PC-3 (cell line): ENCODE measurements around the gene AEN. TPM values are rescaled to one million over a fixed set of nuclear protein-coding genes. Genes with fewer than 3 reads are reported as not detected.

ENCODE experiments used
- ATAC-seq: fragments of 200-7000 bp; cut with Tn5 transposase; 2 replicates; pipeline ENCODE4 v1.9.1; 2020; ENCODE audit warnings: mild to moderate bottlenecking, moderate library complexity
- BruUV-seq: library from RNA; stranded (reverse); fragments of 400-500 nt; replicated peaks from 2 replicates; lab custom pipeline; 2021; lab: Mats Ljungman, UMichigan
- CTCF ChIA-PET: fragments of 300-600 bp; sonication (Branson Sonifier 250); formaldehyde crosslinking; loops from one replicate; lab custom pipeline; 2022; ENCODE audit warnings: antibody characterized with exemption; lab: Charles Lee
- POLR2A ChIA-PET: fragments of 300-600 bp; sonication (Branson Sonifier 250); formaldehyde crosslinking; loops from one replicate; lab custom pipeline; 2022; ENCODE audit warnings: antibody characterized with exemption; ENCODE audit not compliant: unreplicated experiment; lab: Charles Lee
- DNase-seq: peaks from one replicate; pipeline ENCODE4 v3.0.0-alpha.2; 2015
- H2AFZ ChIP-seq: fragments of 300-600 bp; sonication (generic); 2 replicates; pipeline ENCODE4 v1.6.0; 2016; ENCODE audit warnings: antibody characterized with exemption, low read length
- H3F3A ChIP-seq: fragments of 300-600 bp; sonication (generic); one replicate; pipeline ENCODE4 v1.6.0; 2017; ENCODE audit warnings: antibody characterized with exemption, low read length, control low read depth, mild to moderate bottlenecking; ENCODE audit not compliant: unreplicated experiment
- H3K27ac ChIP-seq: fragments of 300-600 bp; sonication (generic); 2 replicates; pipeline ENCODE4 v1.5.1; 2016; ENCODE audit warnings: mild to moderate bottlenecking, low read length
- H3K27me3 ChIP-seq: fragments of 300-600 bp; sonication (generic); 2 replicates; pipeline ENCODE4 v1.6.1; 2016; ENCODE audit warnings: low read length, mixed read lengths
- H3K36me3 ChIP-seq: fragments of 300-600 bp; sonication (generic); 2 replicates; pipeline ENCODE4 v1.6.1; 2016; ENCODE audit warnings: low read depth, mixed run types, low read length, mixed read lengths
- H3K4me1 ChIP-seq: fragments of 300-600 bp; sonication (generic); 2 replicates; pipeline ENCODE4 v1.5.1; 2016; ENCODE audit warnings: low read length; ENCODE audit not compliant: insufficient read depth
- H3K4me2 ChIP-seq: fragments of 300-600 bp; sonication (generic); 2 replicates; pipeline ENCODE4 v1.6.0; 2016; ENCODE audit warnings: low read length
- H3K4me3 ChIP-seq: fragments of 300-600 bp; sonication (generic); 2 replicates; pipeline ENCODE4 v1.5.1; 2016; ENCODE audit warnings: mild to moderate bottlenecking, low read length, mixed read lengths
- H3K79me2 ChIP-seq: fragments of 300-600 bp; sonication (generic); 2 replicates; pipeline ENCODE4 v1.6.1; 2017; ENCODE audit warnings: low read length, mixed read lengths
- H3K9ac ChIP-seq: fragments of 300-600 bp; sonication (generic); 2 replicates; pipeline ENCODE4 v1.6.0; 2016; ENCODE audit warnings: mild to moderate bottlenecking, low read length
- H3K9me2 ChIP-seq: fragments of 300-600 bp; sonication (generic); replicated peaks from 2 replicates; pipeline ENCODE4 v1.6.1; 2016; ENCODE audit warnings: mixed run types, low read length, mixed read lengths
- H3K9me3 ChIP-seq: fragments of 300-600 bp; sonication (generic); 2 replicates; pipeline ENCODE4 v1.6.1; 2016; ENCODE audit warnings: low read length, mixed read lengths
- H4K20me1 ChIP-seq: fragments of 300-600 bp; sonication (generic); 2 replicates; pipeline ENCODE4 v1.6.1; 2016; ENCODE audit warnings: low read length, mixed read lengths
- CTCF ChIP-seq: fragments of 300-600 bp; sonication (generic); conservative IDR thresholded peaks from 2 replicates; pipeline ENCODE4 v1.5.1; 2017; ENCODE audit warnings: antibody characterized with exemption, low read depth, mild to moderate bottlenecking, low read length
- EZH2 ChIP-seq: fragments of 300-600 bp; sonication (generic); IDR thresholded peaks from one replicate; pipeline ENCODE4 v1.6.1; 2017; ENCODE audit warnings: antibody characterized with exemption, mild to moderate bottlenecking, low read length; ENCODE audit not compliant: unreplicated experiment
- EZH2phosphoT487 ChIP-seq: fragments of 300-600 bp; sonication (generic); IDR thresholded peaks from 2 replicates; pipeline ENCODE4 v1.6.1; 2018; ENCODE audit warnings: mild to moderate bottlenecking, antibody characterized with exemption, low read length, borderline replicate concordance
- intact Hi-C: fragments of 100-400 bp; cut with micrococcal nuclease; formaldehyde crosslinking; loops from 2 replicates; pipeline ENCODE4 v1.9.0; 2023
- total RNA-seq: library from RNA; depleted of rRNA; stranded (reverse); fragments of >200 nt; gene quantifications from 2 replicates; pipeline ENCODE4 v1.2.3, GENCODE V29; 2014

AEN gene
- total RNA-seq, 1 experiment from 2014 or later: 81.3 TPM

DNA sequence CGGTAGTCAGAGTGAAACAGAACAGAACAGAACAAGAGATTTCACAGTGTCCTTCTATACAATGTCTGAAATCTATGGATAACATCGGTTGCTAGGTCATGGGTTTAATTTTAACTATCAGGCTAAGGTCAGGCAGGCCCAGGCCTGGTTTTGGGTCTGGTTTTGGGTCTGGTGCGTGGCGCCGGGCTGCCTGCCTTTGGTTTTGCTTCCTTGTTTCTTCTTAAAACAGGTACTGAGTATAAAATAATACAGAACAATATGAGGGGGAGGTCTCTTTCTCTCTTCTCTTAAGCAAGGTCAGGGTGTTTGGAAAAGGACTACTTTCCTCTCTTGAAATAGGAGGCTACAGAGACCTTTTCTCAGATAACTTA is 1.4 kb downstream of the AEN start:
- ChIA-PET CTCF (no interaction called here), POLR2A (no interaction called here)
- TF ChIP-seq EZH2 (no peak), CTCF (no peak), EZH2phosphoT487 (no peak)
- Histone ChIP-seq H3F3A (no peaks in the 10 kb centered on the region), H3K36me3 (peaks cover 26% of the 10 kb centered on the region), H2AFZ (no peak overlapping the region), H3K9me3 (no peaks in the 10 kb centered on the region), H3K9ac (peak overlapping the region; percentile 100), H3K4me2 (peak overlapping the region; percentile 99), H3K4me1 (peaks cover 51% of the 10 kb centered on the region), H3K79me2 (peaks cover 63% of the 10 kb centered on the region), H3K27me3 (no peaks in the 10 kb centered on the region), H3K27ac (peak overlapping the region; percentile 98), H3K4me3 (peak overlapping the region; percentile 90), H3K9me2 (no peaks in the 10 kb centered on the region), H4K20me1 (peaks cover 25% of the 10 kb centered on the region; the same call in 1 of the 2 replicates)
- ATAC-seq (no peak; the same call in 1 of the 2 replicates), DNase-seq (no peak)
- TSS peak; percentile 61 for BruUV-seq
- intact Hi-C loops: loop anchor here (10.0 kb wide), 1 partner anchor 212 kb away; no protein-coding TSS in a partner anchor

- POLR2A ChIA-PET: interaction anchor here (0.6 kb wide), 1 partner anchor 15 kb away, joined by 4 read pairs; the partner anchor contains the start of gene ISG20
- ATAC-seq: peak; percentile 74
- intact Hi-C loops: loop anchor here (1.0 to 10.0 kb wide), 2 partner anchors 15 to 212 kb away; no protein-coding TSS in a partner anchor
- Histone ChIP-seq H3F3A (no peaks in the 10 kb centered on the region), H4K20me1 (peaks cover 28% of the 10 kb centered on the region; the same call in 1 of the 2 replicates), H3K4me3 (peak overlapping the region; percentile 90), H3K4me1 (peaks cover 53% of the 10 kb centered on the region), H3K27me3 (no peaks in the 10 kb centered on the region), H3K9me3 (no peaks in the 10 kb centered on the region), H3K27ac (peak overlapping the region; percentile 98), H3K79me2 (peaks cover 67% of the 10 kb centered on the region), H3K36me3 (peaks cover 31% of the 10 kb centered on the region), H3K9me2 (no peaks in the 10 kb centered on the region), H2AFZ (no peak overlapping the region), H3K9ac (peak overlapping the region; percentile 100), H3K4me2 (peak overlapping the region; percentile 99)
- DNase-seq: peak; percentile 92
- no peak for TF ChIP-seq EZH2phosphoT487
- TF ChIP-seq CTCF: no peak
- no peak for TF ChIP-seq EZH2
- CTCF ChIA-PET: no interaction called here
- no TSS peak for BruUV-seq
Measured at GRCh38 chr15:88623061-88623460, 1.9 kb downstream of the AEN start.

DNA sequence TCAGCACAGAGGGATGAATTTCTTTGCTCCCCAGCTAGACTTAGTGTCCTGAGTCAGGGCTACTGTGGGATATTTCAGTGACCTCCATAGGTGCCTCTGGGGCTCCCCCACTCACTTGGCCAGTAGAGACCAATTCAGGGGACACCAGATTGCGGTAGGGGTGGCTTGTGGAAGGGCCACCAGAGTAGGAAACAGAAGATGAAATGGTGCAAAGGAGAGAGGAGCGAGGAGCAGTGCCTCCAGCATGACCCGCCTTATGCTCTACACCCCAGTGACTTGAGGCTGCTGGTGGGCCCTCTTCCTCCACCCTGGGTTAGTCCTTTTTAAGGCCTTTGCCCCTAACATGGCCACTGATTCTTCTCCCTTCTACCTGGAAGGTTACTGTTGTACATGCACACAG is 2.5 kb downstream of the AEN start:
- H4K20me1 ChIP-seq: peaks cover 30% of the 10 kb centered on the region; the same call in 1 of the 2 replicates
- H3K9me2 ChIP-seq: no peaks in the 10 kb centered on the region
- no peak for TF ChIP-seq EZH2
- no peak for TF ChIP-seq CTCF
- no peak for TF ChIP-seq EZH2phosphoT487
- DNase-seq (no peak), ATAC-seq (no peak)
- H3K36me3 ChIP-seq: peaks cover 37% of the 10 kb centered on the region
- peaks cover 54% of the 10 kb centered on the region for H3K4me1 ChIP-seq
- H2AFZ ChIP-seq: no peak overlapping the region
- H3K9me3 ChIP-seq: no peaks in the 10 kb centered on the region
- no peaks in the 10 kb centered on the region for H3F3A ChIP-seq
- peak overlapping the region; percentile 98 for H3K27ac ChIP-seq
- peak overlapping the region; percentile 90 for H3K4me3 ChIP-seq
- ChIA-PET POLR2A (interaction anchor here (0.6 kb wide), 1 partner anchor 15 kb away, joined by 4 read pairs; the partner anchor contains the start of gene ISG20), CTCF (interaction anchor here (1.6 kb wide), 1 partner anchor 15 kb away, joined by 17 read pairs; the partner anchor contains the start of gene ISG20)
- peak overlapping the region; percentile 99 for H3K4me2 ChIP-seq
- peaks cover 73% of the 10 kb centered on the region for H3K79me2 ChIP-seq
- peak overlapping the region; percentile 88 for H3K9ac ChIP-seq
- no TSS peak for BruUV-seq
- no peaks in the 10 kb centered on the region for H3K27me3 ChIP-seq
- intact Hi-C loops: loop anchor here (1.0 to 10.0 kb wide), 4 partner anchors 15 to 211 kb away; no protein-coding TSS in a partner anchor
